ENCODE results near the gene RITA1. TPM values are rescaled to one million over a fixed set of nuclear protein-coding genes. Genes with fewer than 3 reads are reported as not detected.

Gene RITA1
- polyA plus RNA-seq, 2 of the 4 experiments (the other 2 are of a cell fraction) = 18.6 to 20.5 TPM

- DNase-seq (ENCODE audit: low read depth in 1 of 2, low spot score in 1 of 2) (no peak), ATAC-seq (no peak), FAIRE-seq (no peak)
- TF ChIP-seq ELK1 (IDR thresholded peaks at IDR 0.05; ENCODE audit: low read depth, low read length) (no peak), FOSB (CRISPR knock-in tag; IDR thresholded peaks at IDR 0.05) (no peak), HEYL (CRISPR knock-in tag; IDR thresholded peaks at IDR 0.05) (no peak), PBX3 (IDR thresholded peaks at IDR 0.05) (no peak), NPAS2 (CRISPR knock-in tag; IDR thresholded peaks at IDR 0.05; ENCODE audit: borderline replicate concordance) (no peak), KDM1A (IDR thresholded peaks at IDR 0.05; ENCODE audit: low read depth) (no peak), RARB (CRISPR knock-in tag; IDR thresholded peaks at IDR 0.05) (no peak), REST (IDR thresholded peaks at IDR 0.05) (no peak), EHF (CRISPR knock-in tag; IDR thresholded peaks at IDR 0.05) (no peak), RAD21 (conservative IDR thresholded peaks at IDR 0.05 in 1 of 2, IDR thresholded peaks at IDR 0.05 in 1 of 2) (no peak), KDM5A (IDR thresholded peaks at IDR 0.05) (no peak), NR3C1 (IDR thresholded peaks at IDR 0.05) (no peak), ATOH8 (CRISPR knock-in tag; IDR thresholded peaks at IDR 0.05; ENCODE audit: low read depth) (no peak), CTCF (IDR thresholded peaks at IDR 0.05) (no peak), MYC (IDR thresholded peaks at IDR 0.05; ENCODE audit: borderline replicate concordance, low read length) (no peak)
- no peak overlapping the region for H3K27ac ChIP-seq
- CTCF ChIA-PET = interaction anchor here (1.6 kb wide), 1 partner anchor 9 kb away, joined by 3 read pairs; no protein-coding TSS in a partner anchor
- WGBS (ENCODE audit: missing lambda C conversion rate) = 94% methylated on average over 25 of the region's 25 CpGs
- H3K4me3 ChIP-seq = no peak overlapping the region
- peaks cover 17% of the 10 kb centered on the region; the same call in 2 of the 3 replicates for H3K4me1 ChIP-seq
- POLR2A ChIA-PET = interaction anchor here (1.0 kb wide), 1 partner anchor 102 kb away, joined by 4 read pairs; the partner anchor contains the start of gene SLC8B1
- no peaks in the 10 kb centered on the region for H3K9me3 ChIP-seq
- no peak overlapping the region for H3K4me2 ChIP-seq
Measured at GRCh38 chr12:113232840-113233585, 47.5 kb downstream of the RITA1 start.

- WGBS (ENCODE audit: missing lambda C conversion rate) = 94% methylated on average over 4 of the region's 4 CpGs
- Histone ChIP-seq H3K4me2 (no peak overlapping the region), H3K4me1 (peaks cover 17% of the 10 kb centered on the region; the same call in 2 of the 3 replicates), H3K9me3 (no peaks in the 10 kb centered on the region), H3K27ac (no peak overlapping the region), H3K4me3 (no peak overlapping the region)
- ATAC-seq (no peak), FAIRE-seq (no peak), DNase-seq (ENCODE audit: low read depth in 1 of 2, low spot score in 1 of 2) (no peak)
- ChIA-PET POLR2A (no interaction called here), CTCF (interaction anchor here (1.1 to 2.6 kb wide), 3 partner anchors 10 to 37 kb away, joined by 3 to 7 read pairs (median 6); no protein-coding TSS in a partner anchor)
- TF ChIP-seq JUN (IDR thresholded peaks at IDR 0.05) (no peak), ATOH8 (CRISPR knock-in tag; IDR thresholded peaks at IDR 0.05; ENCODE audit: low read depth) (no peak), NFE2L2 (conservative IDR thresholded peaks at IDR 0.05; ENCODE audit: low read length) (no peak), RCOR1 (IDR thresholded peaks at IDR 0.05; ENCODE audit: low read depth, low read length) (no peak), MAZ (IDR thresholded peaks at IDR 0.05; ENCODE audit: borderline replicate concordance, low read depth, low read length) (no peak), MAFK (IDR thresholded peaks at IDR 0.05; ENCODE audit: partially characterized antibody) (no peak), EHF (CRISPR knock-in tag; IDR thresholded peaks at IDR 0.05) (no peak), ELK1 (IDR thresholded peaks at IDR 0.05; ENCODE audit: low read depth, low read length) (no peak), E2F6 (IDR thresholded peaks at IDR 0.05; ENCODE audit: borderline replicate concordance, low read depth) (no peak), PBX3 (IDR thresholded peaks at IDR 0.05) (no peak)
Measured at GRCh38 chr12:113233967-113234366, 48.4 kb downstream of the RITA1 start.
